Stimulated activated naive CD8-positive, alpha-beta T cell treated with anti-CD3 and anti-CD28 coated beads, Interleukin-15, Interleukin-2, amounts not matched to agents 100 U/mL and 50 U/mL, for 24 hours (primary cell): ENCODE data around the gene KRTAP10-5.

Experiments
- ATAC-seq: fragments of 150-1000 bp; cut with Tn5 transposase; one replicate; pipeline ENCODE4 v1.10.0; 2021
- DNase-seq: peaks from one replicate; pipeline ENCODE4 v3.0.0; 2021

KRTAP10-5 gene

DNA sequence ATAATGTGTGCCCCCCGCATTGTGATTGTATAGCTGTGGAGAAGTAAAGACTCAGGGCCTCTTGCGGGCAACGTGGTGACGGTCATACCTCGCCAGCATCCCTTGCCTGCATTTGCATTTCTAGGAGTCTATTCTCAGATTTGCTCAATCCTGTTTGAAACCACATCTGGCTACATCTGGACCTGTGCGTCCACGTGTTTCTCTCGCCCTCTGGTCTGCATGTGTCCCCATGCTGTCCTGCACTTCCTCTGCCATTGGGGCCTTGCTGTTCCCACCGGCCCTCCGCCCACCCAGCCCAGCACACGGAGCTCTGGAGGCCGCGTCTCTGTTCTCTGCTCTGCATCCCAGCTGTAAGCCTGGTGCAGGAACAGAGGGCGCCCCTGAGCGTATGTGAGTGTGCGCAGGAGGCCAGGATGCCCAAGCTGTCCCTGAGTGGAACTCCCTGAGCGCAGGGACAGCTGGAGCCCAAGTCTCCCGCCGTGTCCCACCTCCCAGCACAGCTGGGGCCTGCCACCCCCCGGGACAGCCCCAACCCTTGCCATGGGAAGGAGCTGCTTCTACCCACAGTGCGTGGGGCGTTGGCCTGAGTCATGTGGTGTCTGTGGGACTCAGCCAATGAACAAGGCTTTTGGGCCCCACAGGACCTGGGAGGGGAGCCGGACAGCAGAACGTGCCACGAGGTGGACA, 30.7 kb downstream of the KRTAP10-5 start:
- DNase-seq, result no peak
- ATAC-seq, result no peak

DNA sequence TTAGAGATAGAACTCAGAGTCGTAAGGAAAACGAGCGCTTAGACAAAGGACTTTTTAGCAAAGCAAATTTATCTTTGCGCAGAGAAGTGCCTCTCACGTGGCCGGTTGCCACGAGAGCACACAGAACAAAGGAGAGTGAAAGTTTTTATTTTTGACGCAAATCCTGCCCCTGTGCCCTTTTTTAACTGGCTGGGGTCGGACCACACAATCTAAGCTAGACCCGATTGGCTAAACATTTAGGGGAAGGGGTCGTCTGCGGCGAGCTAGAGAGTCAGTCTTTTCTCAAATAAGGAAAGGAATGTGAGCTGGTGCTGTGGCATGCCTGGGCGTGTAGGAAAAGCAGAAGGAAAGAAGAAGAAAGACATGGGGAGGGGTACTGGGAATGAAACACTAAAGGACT, 31.5 kb downstream of the KRTAP10-5 start:
- no peak for ATAC-seq
- no peak for DNase-seq

DNA sequence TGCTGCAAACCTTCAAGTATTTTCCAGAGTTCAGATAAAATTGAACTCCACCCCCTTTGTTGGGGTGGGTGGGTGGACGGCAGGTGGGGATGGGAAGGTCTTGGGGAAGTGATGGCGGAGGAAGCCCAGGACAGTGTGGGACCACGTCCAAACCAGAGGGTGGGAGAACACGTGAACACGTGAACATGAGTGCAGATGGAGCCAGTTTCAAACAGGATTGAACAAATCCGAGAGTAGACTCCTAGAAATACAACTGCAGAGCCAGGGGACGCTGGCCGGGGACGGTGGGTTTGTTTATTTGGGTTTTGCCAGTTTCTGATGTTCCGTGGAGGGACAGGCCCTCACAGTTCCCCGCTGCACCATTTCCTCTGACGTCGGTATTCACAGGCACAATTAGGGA, 32.0 kb downstream of the KRTAP10-5 start:
- no peak for DNase-seq

DNA sequence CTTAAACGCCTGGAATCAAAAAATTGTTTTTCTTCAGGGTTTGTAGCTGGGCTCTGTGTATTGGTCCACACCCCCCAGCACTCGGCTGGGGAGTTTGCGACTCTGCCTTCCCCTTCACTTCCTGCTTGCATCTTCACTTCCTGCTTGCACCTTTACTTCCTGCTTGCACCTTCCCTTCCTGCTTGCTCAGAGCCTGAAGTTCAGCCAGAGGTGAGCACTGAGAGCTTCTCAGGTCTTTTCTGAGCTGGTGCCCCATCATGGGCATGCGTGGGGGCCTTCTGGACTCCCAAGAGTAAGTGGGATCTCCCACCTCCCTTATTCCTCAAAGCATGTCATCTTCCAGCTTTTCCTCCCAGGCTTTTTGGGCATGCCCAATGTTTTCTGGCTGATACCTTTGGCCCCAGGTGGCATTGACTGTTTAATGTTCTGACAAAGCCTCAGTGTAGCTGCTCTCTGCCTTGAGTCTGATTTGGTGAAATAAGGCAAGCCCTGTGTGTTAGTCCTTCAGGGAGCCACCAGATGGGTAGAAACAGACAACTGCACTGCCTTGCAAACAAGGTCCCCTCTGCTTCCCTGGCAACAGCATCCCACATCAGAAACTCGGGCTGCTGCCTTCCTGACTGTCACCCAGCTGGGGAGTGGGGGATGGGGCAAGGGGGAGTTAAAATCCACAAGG, 32.6 kb downstream of the KRTAP10-5 start:
- ATAC-seq (peak; percentile 50), DNase-seq (peak; percentile 12)

More for the DNA sequence above, 32.0 kb downstream of the KRTAP10-5 start:
- no peak for ATAC-seq

DNA sequence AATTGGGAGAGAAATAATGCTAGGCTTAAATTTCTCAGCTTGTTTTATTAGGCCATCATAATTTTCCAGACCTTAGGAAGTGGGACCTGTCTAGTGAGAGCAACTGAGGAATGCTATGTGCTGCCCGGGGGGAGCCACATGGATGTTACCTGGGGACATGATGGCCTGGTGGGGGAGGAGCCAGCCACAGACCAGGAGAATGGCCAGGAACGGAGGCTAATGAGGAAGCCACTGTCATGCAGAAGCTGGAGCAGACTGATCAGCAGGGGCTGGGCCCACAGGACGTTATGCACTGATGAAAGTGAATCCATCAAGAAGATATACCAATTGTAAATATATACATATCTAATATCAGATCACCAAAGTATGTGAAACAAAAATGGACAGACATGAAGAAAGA, 35.8 kb downstream of the KRTAP10-5 start:
- DNase-seq, result no peak
- ATAC-seq, result no peak

DNA sequence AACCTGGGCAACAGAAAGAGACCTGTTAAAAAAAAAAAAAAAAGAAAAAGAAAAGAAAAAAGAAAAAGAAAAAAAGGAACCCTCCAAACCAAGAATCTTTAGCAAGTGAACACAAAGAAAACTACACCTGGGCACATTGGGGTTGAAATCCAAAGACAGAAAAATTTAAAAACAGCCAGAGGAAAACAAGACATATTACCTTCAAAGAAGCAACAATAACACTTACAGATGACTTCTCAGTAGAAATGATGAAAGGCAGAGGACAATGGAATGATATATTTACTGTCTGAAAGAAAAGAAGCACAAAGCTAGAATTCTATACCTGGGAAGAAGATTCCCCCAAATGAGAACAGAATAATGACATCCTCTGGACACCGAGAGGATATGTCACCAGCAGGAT, 37.7 kb downstream of the KRTAP10-5 start:
- DNase-seq, result no peak
- ATAC-seq, result no peak

DNA sequence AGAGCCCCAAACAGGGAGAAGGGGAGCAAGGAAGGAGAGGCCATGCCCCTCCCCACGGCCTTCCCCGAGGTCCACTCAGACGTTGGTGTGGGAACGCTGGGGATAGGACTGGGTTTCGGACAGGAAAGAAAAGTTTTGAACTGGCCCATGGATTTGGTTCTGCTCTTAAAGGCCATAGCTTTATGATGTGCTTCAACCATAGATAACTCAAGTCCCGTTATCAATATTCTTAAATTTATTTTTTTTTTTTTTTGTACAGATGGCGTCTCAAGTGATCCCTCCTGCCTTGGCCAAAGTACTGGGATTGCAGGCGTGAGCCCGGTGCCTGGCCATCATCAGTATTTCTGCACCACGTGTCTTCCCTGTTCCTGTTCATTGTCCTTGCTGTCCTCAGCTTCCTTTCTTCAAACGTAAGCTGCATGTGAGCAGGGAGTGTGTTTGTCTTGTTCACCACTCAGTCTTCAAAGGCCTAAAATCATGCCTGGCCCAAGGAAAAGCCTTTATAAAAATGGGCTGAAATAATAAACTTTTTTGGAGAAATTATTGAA, 39.6 kb downstream of the KRTAP10-5 start:
- ATAC-seq (no peak), DNase-seq (no peak)

DNA sequence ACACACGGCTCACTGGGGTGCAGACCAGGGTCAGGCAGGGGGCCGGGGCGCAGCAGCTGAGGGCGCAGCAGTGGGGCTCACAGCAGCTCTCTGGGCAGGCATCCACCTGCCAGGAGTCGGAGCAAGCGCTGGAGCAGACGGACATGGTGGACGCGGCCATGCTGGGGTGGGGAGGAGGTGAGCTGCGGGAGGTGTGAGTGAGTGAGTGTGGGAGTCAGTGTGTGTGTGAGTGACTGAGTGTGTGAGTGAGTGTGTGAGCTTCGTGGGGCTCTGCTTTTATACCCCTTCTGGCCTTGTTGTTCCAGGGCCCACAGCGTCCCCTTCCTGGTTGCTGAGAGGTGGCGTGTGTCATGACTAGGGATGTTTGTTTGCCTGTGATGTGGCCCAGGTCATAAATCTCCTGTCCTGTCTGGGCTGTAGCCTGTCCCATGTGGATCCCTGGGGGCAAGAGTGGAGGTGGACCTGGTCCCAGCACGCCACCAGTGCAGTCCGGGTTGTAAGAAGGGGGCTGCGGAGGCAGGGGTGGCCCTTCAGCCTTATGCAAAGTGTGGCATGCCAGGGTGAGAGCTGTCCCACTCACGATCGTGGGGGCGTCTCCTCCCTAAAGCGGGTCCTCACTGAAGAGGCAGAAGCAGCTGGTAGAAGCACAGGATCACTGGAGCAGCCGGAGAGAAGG, 40.3 kb downstream of the KRTAP10-5 start, which contains the start of gene KRTAP10-1:
Gene KRTAP10-1 (minus strand): TSS at position 205 of the 676 bp plus-strand sequence. CDS start 45 bp downstream, at position 160.
- no peak for DNase-seq
- no peak for ATAC-seq

DNA sequence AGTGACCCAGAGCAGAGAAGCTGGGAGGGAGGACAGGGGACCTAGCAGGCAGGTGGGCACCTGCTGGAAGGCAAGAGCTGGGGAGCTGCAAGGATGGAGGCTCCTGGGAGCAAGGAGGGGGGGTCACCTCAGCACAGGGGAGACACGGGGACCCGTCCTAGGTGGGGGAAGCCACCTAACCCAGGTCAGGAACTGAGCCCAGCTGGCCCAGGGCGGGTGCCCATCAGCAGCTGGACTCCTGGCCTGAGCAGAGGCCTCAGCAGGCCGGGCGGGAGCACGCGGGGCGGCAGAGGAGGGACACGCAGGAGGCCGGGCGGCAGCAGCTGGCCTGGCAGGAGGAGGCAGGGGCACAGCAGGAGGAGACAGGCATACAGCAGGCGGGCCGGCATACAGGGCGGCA, 41.4 kb downstream of the KRTAP10-5 start:
- ATAC-seq (no peak), DNase-seq (no peak)

DNA sequence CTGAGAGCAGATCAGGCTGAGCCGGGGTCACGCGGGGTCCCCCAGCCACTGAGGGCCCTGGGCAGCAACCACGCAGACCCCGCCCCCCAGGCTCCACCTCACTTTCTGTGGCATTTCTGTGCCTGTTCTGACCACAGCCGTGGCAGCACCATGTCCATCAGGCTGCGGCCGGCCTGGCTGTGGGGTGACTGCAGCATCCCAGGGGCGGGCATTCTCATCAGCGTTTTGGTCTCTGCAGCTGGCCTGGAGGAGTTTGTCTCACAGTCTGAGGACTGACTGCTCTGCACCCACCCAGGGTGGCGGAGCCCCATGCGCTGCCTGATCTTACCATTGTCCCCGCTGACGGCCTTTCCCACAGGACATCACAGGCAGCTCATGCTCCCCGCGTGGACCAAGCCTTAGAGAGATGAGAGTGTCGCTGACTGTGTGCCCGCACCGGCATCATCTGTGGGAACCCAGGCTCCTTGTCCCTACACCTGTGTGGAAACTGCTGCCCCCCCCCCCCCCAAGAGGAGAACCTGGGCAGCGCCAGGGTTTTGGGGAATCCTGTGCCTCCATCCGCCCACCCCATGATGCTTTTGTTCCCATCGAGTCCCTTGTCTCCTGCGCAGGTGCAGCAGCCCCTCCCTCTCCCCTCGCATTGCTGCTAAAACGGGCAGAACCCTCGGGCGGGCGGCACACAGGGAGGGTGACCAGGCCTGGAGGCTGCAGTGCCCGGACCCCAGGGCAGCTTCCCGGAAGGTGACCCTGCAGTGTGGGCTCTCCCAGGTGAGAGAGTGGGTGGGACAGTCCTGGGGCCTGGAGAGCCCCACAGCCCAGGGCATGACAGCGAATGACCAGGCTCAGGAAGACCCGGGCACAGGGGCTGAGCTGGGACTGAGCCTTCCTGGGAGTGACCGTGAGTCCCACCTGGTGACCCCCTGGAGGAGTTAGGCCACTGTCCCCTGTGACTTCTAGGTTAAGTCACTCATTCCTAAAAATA, 42.2 kb downstream of the KRTAP10-5 start:
- DNase-seq (no peak), ATAC-seq (no peak)

DNA sequence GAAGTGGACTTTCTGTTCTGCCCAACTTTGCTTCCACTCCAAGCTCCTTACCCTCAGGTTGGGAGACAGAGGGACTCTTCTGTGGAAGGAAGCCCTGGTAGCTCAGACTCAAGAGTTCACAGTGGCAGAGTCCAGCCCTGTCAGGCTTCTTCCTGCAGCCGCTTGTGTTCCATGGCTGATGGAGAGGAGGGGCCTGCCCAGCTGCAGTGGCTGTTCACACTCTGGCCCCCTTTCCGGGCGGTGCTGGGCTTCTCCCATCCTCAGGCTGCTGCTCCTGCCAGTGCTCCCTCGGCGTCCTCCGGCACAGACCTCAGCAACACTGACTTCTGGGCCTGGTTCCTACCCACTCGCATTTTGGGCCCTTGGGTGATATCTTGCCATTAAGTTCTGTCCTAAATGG, 44.4 kb downstream of the KRTAP10-5 start:
- no peak for ATAC-seq
- no peak for DNase-seq

DNA sequence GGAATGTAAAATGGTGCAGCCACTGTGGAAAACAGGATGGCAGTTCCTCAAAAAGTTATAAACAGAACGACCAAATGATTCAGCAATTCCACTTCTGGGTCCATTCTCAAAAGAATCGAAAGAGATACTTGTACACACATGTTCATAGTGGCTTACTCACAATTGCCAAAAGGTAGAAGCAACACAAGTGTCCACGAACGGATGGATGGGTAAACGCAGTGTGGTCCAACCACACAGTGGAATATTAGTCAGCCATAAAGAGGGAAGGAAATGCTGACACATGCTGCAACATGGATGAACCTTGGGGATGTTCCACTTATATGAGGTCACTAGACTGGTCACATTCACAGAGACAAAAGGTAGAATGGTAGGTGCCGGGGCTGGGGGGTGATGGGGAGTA, 45.7 kb downstream of the KRTAP10-5 start:
- no peak for DNase-seq
- ATAC-seq, result peak; percentile 50

DNA sequence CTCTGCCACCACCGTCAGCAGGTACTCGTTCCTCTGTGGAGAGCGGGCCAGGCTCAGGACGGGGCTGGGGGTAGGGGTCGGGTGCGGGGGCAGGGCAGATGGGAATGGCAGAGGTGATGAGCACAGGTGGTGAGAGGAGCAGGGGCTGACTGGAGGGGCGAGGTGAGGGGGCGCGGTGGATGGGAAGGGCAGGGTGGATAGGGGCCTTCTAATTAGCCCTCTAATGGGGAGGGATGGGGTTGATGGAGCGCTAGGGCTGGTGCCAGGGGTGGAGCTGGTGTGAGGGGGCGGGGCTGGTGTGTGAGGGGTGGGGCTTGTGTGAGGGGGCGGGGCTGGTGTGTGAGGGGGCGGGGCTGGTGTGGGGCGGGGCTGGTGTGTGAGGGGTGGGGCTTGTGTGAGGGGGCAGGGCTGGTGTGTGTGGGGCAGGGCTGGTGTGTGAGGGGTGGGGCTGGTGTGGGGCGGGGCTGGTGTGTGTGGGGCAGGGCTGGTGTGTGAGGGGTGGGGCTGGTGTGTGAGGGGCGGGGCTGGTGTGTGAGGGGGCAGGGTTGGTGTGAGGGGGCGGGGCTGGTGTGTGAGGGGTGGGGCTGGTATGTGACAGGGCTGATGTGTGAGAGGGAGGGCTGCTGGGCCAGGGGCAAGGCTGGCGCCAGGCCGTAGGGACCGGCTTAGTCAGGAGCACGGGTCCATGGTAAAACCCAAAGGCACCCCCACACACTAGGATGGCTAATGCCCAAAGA, 46.3 kb downstream of the KRTAP10-5 start:
- DNase-seq (no peak), ATAC-seq (no peak)

DNA sequence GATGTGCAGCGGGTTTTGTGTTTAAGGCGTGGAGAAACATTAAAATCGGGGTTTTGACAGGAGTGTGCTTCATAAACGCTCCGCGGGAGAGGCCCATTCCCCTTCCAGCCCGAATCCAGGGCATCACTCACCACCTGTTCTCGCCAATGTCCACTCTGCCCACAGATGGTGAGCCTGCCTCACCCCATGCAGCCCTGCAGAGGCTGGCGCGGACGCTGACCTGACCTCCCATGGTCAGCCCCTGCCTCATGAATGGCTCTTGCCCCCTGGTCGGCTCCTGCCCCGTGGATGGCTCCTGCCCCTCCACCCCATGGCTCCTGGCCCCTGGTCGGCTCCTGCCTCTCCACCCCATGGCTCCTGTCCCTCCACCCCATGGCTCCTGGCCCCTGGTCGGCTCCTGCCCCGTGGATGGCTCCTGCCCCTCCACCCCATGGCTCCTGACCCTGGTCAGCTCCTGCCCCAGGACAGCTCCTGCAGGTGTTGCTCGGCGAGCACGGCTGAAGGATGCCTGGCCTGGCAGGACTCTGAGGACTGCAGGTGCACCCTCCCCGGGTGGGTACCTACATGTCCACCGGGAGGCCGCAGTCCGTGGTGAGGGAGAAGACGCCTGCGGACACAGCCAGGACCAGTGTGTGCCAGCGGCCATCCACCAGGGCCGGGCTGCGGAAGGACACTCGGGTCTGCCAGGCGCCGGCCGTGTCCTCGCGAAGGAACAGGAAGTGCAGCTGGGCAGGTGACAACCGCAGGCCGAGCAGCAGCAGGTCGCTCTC, 47.1 kb downstream of the KRTAP10-5 start:
- ATAC-seq (no peak), DNase-seq (no peak)

DNA sequence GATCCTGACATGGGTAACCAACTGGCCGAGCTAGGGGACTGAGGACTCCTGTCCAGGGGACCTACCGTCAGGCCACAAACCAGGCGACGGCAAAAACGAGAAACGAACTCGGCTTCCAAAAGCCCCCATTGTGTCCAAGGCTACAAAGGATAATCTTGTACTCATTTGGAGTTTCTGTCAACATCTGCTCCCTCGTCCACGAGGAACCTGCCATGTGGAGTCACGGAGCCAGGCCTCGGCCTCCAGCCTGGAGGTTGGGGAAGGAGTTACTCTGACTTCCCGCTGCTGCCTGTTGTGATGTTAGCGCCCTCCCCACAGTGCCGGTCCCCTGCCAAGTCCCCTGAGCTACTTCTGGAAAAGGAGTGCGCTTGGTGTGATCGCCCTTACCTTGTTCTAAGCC, 47.7 kb downstream of the KRTAP10-5 start:
- no peak for ATAC-seq

DNA sequence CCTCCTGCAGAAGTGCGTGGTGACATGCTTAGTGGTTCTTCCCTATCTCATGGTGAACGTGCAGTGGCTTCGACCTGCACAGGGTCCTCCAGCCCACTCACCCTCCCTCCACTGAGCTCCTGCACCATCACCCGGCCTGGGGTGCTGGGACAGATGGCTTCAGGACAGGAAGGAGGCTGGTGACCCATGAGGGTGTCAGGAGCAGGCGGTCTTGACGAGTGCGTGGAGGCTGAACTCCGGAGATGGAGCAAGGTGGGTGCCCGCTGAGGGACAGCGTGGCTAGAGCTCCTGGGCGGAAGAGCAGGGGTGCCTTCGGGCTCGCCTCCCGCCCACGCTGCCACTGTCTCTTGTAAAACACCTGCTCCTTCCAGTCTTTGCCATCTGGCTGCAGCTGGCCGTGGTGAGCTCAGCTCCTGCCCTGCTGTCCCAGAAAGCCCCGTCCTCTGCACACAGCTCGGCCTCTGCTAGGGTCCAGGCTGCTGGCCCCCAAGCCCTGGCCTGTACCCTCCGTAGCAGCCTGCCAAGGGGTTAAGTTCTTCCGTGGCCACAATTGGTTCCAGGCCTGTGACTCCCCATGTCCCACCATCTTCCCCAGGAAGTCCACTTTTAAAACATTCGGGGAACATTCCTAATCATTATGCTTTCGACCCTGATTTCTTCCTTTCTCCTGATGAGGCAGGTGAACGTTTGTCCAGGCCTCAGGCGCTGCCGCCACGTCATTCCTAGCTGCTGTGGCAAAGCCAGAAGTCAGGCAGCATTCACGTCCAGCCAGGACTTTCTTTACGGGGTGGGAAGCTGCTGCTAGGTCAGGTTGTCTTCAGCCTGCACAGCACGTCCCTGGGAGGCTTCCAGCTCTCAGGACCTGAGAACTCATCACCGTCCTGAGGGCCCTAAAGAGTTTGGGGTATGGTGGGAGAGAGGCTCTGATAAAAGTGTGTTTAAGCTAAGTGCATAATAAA, 48.5 kb downstream of the KRTAP10-5 start:
- DNase-seq (no peak), ATAC-seq (no peak)

More for the DNA sequence above, 47.7 kb downstream of the KRTAP10-5 start:
- no peak for DNase-seq

DNA sequence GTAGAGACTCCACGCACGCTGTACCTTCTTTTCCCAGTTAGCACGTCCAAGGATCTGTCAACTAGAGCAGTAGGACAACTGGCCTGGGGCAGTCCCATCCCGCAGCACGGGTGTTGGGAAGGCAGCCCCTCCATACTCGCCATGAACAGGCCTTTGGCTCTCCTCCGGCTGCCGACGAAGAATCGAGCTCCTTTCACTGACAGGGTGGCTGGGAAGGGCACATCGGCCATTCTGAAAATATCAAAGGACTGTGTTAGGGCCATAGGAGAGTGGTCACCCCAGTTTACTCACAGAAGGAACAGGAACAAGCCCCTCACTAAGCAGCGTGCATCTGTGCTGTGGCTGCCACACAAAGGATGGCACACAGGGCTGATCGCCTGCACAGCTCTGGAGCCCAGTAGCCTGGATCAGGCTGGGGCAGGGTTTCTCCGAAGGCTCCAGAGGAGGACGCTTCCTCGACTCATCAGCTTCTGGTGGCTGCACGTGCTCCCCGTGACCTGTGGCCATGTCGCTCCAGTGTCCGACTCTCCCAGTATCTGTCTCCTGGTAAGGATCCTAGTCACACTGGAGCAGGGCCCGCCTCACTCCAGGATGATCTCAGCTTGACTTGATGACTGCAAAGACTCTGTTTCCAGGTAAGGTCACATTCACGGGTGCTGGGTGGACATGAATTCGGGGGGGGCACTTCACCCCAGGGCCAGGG, 49.4 kb downstream of the KRTAP10-5 start:
- DNase-seq (no peak), ATAC-seq (no peak)

DNA sequence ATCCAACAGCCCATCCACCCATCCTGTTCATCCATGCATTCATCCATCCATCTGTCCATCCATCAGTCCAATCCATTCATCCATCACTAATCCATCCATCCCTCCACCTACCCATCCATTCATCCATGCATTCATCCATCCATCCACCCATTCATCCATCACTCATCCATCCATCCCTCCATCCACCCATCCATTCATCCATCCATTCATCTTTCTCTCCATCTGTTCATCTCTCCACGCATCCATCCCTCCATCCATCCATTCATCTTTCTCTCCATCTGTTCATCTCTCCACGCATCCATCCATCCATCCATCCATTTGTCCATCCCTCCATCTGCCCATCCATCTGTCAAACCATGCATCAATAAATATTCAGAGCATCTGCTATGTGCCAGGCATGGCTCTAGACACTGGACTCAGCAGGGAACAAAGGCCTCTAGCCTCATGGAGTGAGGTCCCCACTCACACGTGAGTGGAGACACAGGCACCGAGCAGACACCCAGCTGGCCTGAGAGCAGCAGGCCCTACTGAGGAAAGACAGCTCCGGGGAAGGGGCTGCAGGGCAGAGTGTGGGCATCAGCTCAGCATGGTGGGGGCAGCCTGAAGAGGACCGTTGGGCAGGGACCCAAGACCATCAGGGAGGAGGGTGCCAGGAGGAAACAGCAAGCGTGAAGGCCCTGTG, 50.0 kb downstream of the KRTAP10-5 start:
- ATAC-seq (no peak), DNase-seq (no peak)
